ENCODE measurements around the gene LINGO3.

GRCh38 chr19:2352121-2352520, 44.2 kb upstream of the LINGO3 start:
- TF ChIP-seq POLR2A (IDR thresholded peaks at IDR 0.05) (no peak), CTCF (IDR thresholded peaks at IDR 0.05) (no peak)
